ENCODE results near the gene SOD2. TPM values are rescaled to one million over a fixed set of nuclear protein-coding genes. Genes with fewer than 3 reads are reported as not detected.

The SOD2 gene
- total RNA-seq, 1 experiment from 2014 or later, result 98.6 TPM

GRCh38 chr6:159730332-159730676 is 37.3 kb upstream of the SOD2 start:
- H3K4me1 ChIP-seq (ENCODE audit: control insufficient read depth in 1 of 2, insufficient read depth in 2 of 2, low read length in 2 of 2), result peaks cover 4 to 28% of the 10 kb centered on the region in 2 experiments; a peak in 3 of 4 replicates
- no peaks in the 10 kb centered on the region for H3K9me3 ChIP-seq (ENCODE audit: control insufficient read depth in 1 of 2, insufficient read depth in 1 of 2, low read depth in 1 of 2, low read length in 2 of 2)
- no peak overlapping the region for H3K27ac ChIP-seq (ENCODE audit: low read depth, low read length)
- H3K36me3 ChIP-seq (ENCODE audit: control insufficient read depth in 1 of 2, insufficient read depth in 2 of 2, low read length in 2 of 2), result peaks cover 0 to 14% of the 10 kb centered on the region in 2 experiments; a peak in 2 of 4 replicates
- no peak overlapping the region for H2AFZ ChIP-seq (ENCODE audit: low read depth, low read length, poor library complexity, severe bottlenecking)
- no peaks in the 10 kb centered on the region for H3K27me3 ChIP-seq (ENCODE audit: insufficient read depth, low read length)
- RAD21 ChIA-PET (ENCODE audit: low non-redundant PET in 1 of 2, low total read pairs in 2 of 2, uncharacterized antibody in 2 of 2, unreplicated experiment in 2 of 2), result no interaction called here
- no peak overlapping the region for H3K4me2 ChIP-seq (ENCODE audit: low read length)
- no peaks in the 10 kb centered on the region for H3K9me2 ChIP-seq (ENCODE audit: insufficient read depth)
- POLR2A ChIA-PET, result no interaction called here
- H3K79me2 ChIP-seq (ENCODE audit: insufficient read depth, low read length), result peaks cover 94% of the 10 kb centered on the region
- BruUV-seq (replicated peaks), result no TSS peak
- CTCF ChIA-PET, result no interaction called here
- peaks cover 35% of the 10 kb centered on the region; the same call in 1 of the 2 replicates for H4K20me1 ChIP-seq (ENCODE audit: insufficient read depth)
- no peak overlapping the region for H3K9ac ChIP-seq (ENCODE audit: low read length)
- intact Hi-C loops (cut with micrococcal nuclease), result no loop called here
- ATAC-seq (no peak), DNase-seq (ENCODE audit: low read depth, low spot score) (no peak)
- TF ChIP-seq CEBPB (IDR thresholded peaks at IDR 0.05; ENCODE audit: low read depth) (no peak), EZH2phosphoT487 (IDR thresholded peaks at IDR 0.05; ENCODE audit: borderline replicate concordance) (no peak), ZBTB33 (IDR thresholded peaks at IDR 0.05; ENCODE audit: extremely low read depth, insufficient replicate concordance, low read length) (no peak)
- H3K4me3 ChIP-seq (replicated peaks in 1 of 2; ENCODE audit: low read depth in 1 of 2, low read length in 2 of 2), result no peak overlapping the region

GRCh38 chr6:159729598-159730331 is 36.7 kb upstream of the SOD2 start:
- RAD21 ChIA-PET (ENCODE audit: low non-redundant PET in 1 of 2, low total read pairs in 2 of 2, uncharacterized antibody in 2 of 2, unreplicated experiment in 2 of 2), result no interaction called here
- POLR2A ChIA-PET, result no interaction called here
- TF ChIP-seq CTCF (IDR thresholded peaks at IDR 0.05 in 2 of 3, conservative IDR thresholded peaks at IDR 0.05 in 1 of 3; ENCODE audit: borderline replicate concordance in 1 of 3, insufficient read depth in 1 of 3, low read depth in 2 of 3, low read length in 2 of 3) (no peak), JUND (IDR thresholded peaks at IDR 0.05) (no peak)
- H4K20me1 ChIP-seq (ENCODE audit: insufficient read depth), result peaks cover 34% of the 10 kb centered on the region; the same call in 1 of the 2 replicates
- H3K9me2 ChIP-seq (ENCODE audit: insufficient read depth), result no peaks in the 10 kb centered on the region
- ATAC-seq (no peak), DNase-seq (ENCODE audit: low read depth, low spot score) (no peak)
- no peaks in the 10 kb centered on the region for H3K9me3 ChIP-seq (ENCODE audit: control insufficient read depth in 1 of 2, insufficient read depth in 1 of 2, low read depth in 1 of 2, low read length in 2 of 2)
- peak overlapping the region; percentile 7; the same call in 1 of the 2 replicates for H3K9ac ChIP-seq (ENCODE audit: low read length)
- peaks cover 94% of the 10 kb centered on the region for H3K79me2 ChIP-seq (ENCODE audit: insufficient read depth, low read length)
- intact Hi-C loops (cut with micrococcal nuclease), result loop anchor here (10.0 kb wide), 1 partner anchor 725 kb away; no protein-coding TSS in a partner anchor
- peak overlapping the region in 1 of 2 experiments; percentile 81; a peak in 1 of 4 replicates for H3K4me3 ChIP-seq (replicated peaks in 1 of 2; ENCODE audit: low read depth in 1 of 2, low read length in 2 of 2)
- H3K4me1 ChIP-seq (ENCODE audit: control insufficient read depth in 1 of 2, insufficient read depth in 2 of 2, low read length in 2 of 2), result peaks cover 8 to 31% of the 10 kb centered on the region in 2 experiments; a peak in 3 of 4 replicates
- no peak overlapping the region for H2AFZ ChIP-seq (ENCODE audit: low read depth, low read length, poor library complexity, severe bottlenecking)
- peak overlapping the region; percentile 75; the same call in 1 of the 2 replicates for H3K4me2 ChIP-seq (ENCODE audit: low read length)
- CTCF ChIA-PET, result no interaction called here
- H3K36me3 ChIP-seq (ENCODE audit: control insufficient read depth in 1 of 2, insufficient read depth in 2 of 2, low read length in 2 of 2), result peaks cover 0 to 14% of the 10 kb centered on the region in 2 experiments; a peak in 2 of 4 replicates
- BruUV-seq (replicated peaks), result no TSS peak
- no peak overlapping the region for H3K27ac ChIP-seq (ENCODE audit: low read depth, low read length)
- no peaks in the 10 kb centered on the region for H3K27me3 ChIP-seq (ENCODE audit: insufficient read depth, low read length)
